ENCODE results near the gene SYNJ1.
"Not testable (repeated sequence)": the region's sequence is repeated elsewhere in the genome, so short reads cannot be mapped to it uniquely, and the experiment has no call there.

SYNJ1 gene

GRCh38 chr21:32693581-32693980, 34.2 kb downstream of the SYNJ1 start:
- no peak for DNase-seq

GRCh38 chr21:32690085-32690484, 37.7 kb downstream of the SYNJ1 start:
- no peak for DNase-seq

GRCh38 chr21:32687643-32688345, 40.0 kb downstream of the SYNJ1 start:
- no peak for DNase-seq

GRCh38 chr21:32682696-32683474, 44.9 kb downstream of the SYNJ1 start:
- no peak for DNase-seq

- DNase-seq: no peak
These were observed 53.1 kb downstream of the SYNJ1 start for GRCh38 chr21:32674731-32675130.

GRCh38 chr21:32674038-32674437, 53.8 kb downstream of the SYNJ1 start:
- no peak for DNase-seq

- no peak for DNase-seq
These were observed 61.6 kb downstream of the SYNJ1 start for GRCh38 chr21:32666258-32666657.

- not testable (repeated sequence) for DNase-seq
These were observed 63.7 kb downstream of the SYNJ1 start for GRCh38 chr21:32664095-32664494.

GRCh38 chr21:32661981-32662380, 65.8 kb downstream of the SYNJ1 start:
- DNase-seq: not testable (repeated sequence)

- DNase-seq: not testable (repeated sequence)
These were observed 66.6 kb downstream of the SYNJ1 start for GRCh38 chr21:32661026-32661782.

GRCh38 chr21:32658524-32658923, 69.3 kb downstream of the SYNJ1 start:
- DNase-seq: no peak

GRCh38 chr21:32653326-32653901, 74.4 kb downstream of the SYNJ1 start:
- DNase-seq: no peak

GRCh38 chr21:32648165-32648564, 79.6 kb downstream of the SYNJ1 start:
- no peak for DNase-seq

- no peak for DNase-seq
These were observed 82.3 kb downstream of the SYNJ1 start for GRCh38 chr21:32645261-32646182.

GRCh38 chr21:32641710-32642698, 85.8 kb downstream of the SYNJ1 start:
- no peak for DNase-seq

GRCh38 chr21:32626621-32627196, 101.1 kb downstream of the SYNJ1 start:
- DNase-seq: no peak

- DNase-seq: not testable (repeated sequence)
These were observed 109.6 kb downstream of the SYNJ1 start for GRCh38 chr21:32618218-32618617.

GRCh38 chr21:32613436-32614043, 114.3 kb downstream of the SYNJ1 start:
- DNase-seq: no peak

GRCh38 chr21:32612999-32613337, 114.8 kb downstream of the SYNJ1 start:
- DNase-seq: no peak
